Bronchial epithelial cell (primary cell): Measurements from ENCODE around the gene ASCC3. TPM values are rescaled to one million over a fixed set of nuclear protein-coding genes. Genes with fewer than 3 reads are reported as not detected.

Experiments used
- DNase-seq: peaks from one replicate; pipeline ENCODE4 v3.0.0-alpha.2; 2010; ENCODE audit warnings: low read depth
- FAIRE-seq: peaks from 2 replicates; lab custom pipeline; 2011; peaks lifted over from hg19 to GRCh38; lab: Jason Lieb, UNC
- H3K27me3 ChIP-seq: 2 replicates; pipeline ENCODE4 v1.5.1; 2011; ENCODE audit warnings: low read length; ENCODE audit not compliant: control insufficient read depth, insufficient read depth
- H3K36me3 ChIP-seq: 2 replicates; pipeline ENCODE4 v1.5.1; 2011; ENCODE audit warnings: low read length; ENCODE audit not compliant: control insufficient read depth, insufficient read depth
- H3K4me3 ChIP-seq: 2 replicates; pipeline ENCODE4 v1.5.1; 2011; ENCODE audit warnings: mild to moderate bottlenecking, low read depth, low read length, control low read depth
- total RNA-seq: library from RNA; depleted of rRNA; stranded (reverse); fragments of >200 nt; gene quantifications from 2 replicates; pipeline ENCODE4 v1.2.1, GENCODE V29; 2014
- TF ChIP-seq, protein P1 (sequence below): IDR thresholded peaks from 2 replicates; pipeline ENCODE4 v1.5.1; 2011; ENCODE audit warnings: mild to moderate bottlenecking, moderate library complexity, low read length, control low read depth, inconsistent platforms; ENCODE audit not compliant: insufficient read depth, severe bottlenecking

ASCC3 gene
- total RNA-seq, 1 donor from 2014 or later, result 52.7 TPM

GRCh38 chr6:100719883-100720682 lies 161.0 kb downstream of the ASCC3 start:
- TF ChIP-seq, protein P1, sequence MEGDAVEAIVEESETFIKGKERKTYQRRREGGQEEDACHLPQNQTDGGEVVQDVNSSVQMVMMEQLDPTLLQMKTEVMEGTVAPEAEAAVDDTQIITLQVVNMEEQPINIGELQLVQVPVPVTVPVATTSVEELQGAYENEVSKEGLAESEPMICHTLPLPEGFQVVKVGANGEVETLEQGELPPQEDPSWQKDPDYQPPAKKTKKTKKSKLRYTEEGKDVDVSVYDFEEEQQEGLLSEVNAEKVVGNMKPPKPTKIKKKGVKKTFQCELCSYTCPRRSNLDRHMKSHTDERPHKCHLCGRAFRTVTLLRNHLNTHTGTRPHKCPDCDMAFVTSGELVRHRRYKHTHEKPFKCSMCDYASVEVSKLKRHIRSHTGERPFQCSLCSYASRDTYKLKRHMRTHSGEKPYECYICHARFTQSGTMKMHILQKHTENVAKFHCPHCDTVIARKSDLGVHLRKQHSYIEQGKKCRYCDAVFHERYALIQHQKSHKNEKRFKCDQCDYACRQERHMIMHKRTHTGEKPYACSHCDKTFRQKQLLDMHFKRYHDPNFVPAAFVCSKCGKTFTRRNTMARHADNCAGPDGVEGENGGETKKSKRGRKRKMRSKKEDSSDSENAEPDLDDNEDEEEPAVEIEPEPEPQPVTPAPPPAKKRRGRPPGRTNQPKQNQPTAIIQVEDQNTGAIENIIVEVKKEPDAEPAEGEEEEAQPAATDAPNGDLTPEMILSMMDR, result no peak
- Histone ChIP-seq H3K36me3 (peaks cover 1% of the 10 kb centered on the region), H3K4me3 (no peak overlapping the region), H3K27me3 (no peaks in the 10 kb centered on the region)
- DNase-seq, result peak; percentile 44
- FAIRE-seq, result no peak

GRCh38 chr6:100712997-100713396 lies 168.1 kb downstream of the ASCC3 start:
- FAIRE-seq (no peak), DNase-seq (no peak)
- H3K27me3 ChIP-seq, result no peaks in the 10 kb centered on the region
- TF ChIP-seq, protein P1, result no peak
- H3K36me3 ChIP-seq, result no peaks in the 10 kb centered on the region
- no peak overlapping the region for H3K4me3 ChIP-seq

GRCh38 chr6:100706491-100706890 lies 174.6 kb downstream of the ASCC3 start:
- Histone ChIP-seq H3K4me3 (no peak overlapping the region), H3K27me3 (no peaks in the 10 kb centered on the region), H3K36me3 (peaks cover 2% of the 10 kb centered on the region)
- FAIRE-seq, result no peak
- no peak for DNase-seq
- TF ChIP-seq, protein P1, result no peak

DNA sequence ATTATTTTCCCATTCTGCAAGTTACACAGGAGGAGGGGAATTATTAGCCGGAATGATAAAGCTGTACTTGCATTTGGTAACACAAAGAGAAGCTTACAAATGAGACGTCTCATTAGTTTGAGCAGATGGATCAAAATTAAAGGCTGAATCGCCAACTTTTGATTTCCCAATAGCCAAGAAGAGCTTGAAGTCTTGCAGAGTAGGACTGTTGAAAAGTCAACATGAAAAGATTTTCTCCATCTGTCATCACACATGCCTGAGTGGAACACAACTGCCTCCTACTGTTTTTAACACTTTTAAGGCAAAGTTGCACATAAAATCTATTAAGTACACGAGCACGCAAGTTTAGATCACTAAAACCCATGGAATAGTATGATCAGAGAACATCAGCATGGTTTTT lies 176.2 kb downstream of the ASCC3 start:
- H3K36me3 ChIP-seq, result peaks cover 2% of the 10 kb centered on the region
- H3K27me3 ChIP-seq, result no peaks in the 10 kb centered on the region
- H3K4me3 ChIP-seq, result no peak overlapping the region
- FAIRE-seq, result no peak
- DNase-seq, result no peak
- TF ChIP-seq, protein P1, result no peak

GRCh38 chr6:100701728-100702127 lies 179.4 kb downstream of the ASCC3 start:
- DNase-seq, result no peak
- Histone ChIP-seq H3K27me3 (no peaks in the 10 kb centered on the region), H3K36me3 (peaks cover 2% of the 10 kb centered on the region), H3K4me3 (no peak overlapping the region)
- FAIRE-seq, result no peak
- TF ChIP-seq, protein P1, result no peak
